Common myeloid progenitor, CD34-positive (primary cell): ENCODE data around the gene BORCS5.

Experiments
- CTCF ChIA-PET: fragments of 350-600 bp; sonication (Branson Sonifier 250); formaldehyde crosslinking; loops from one replicate; lab custom pipeline; 2021; ENCODE audit warnings: antibody characterized with exemption; lab: Charles Lee
- POLR2A ChIA-PET: fragments of 350-600 bp; sonication (Branson Sonifier 250); formaldehyde crosslinking; loops from one replicate; lab custom pipeline; 2021; ENCODE audit warnings: antibody characterized with exemption; lab: Charles Lee
- DNase-seq, 3 donors: peaks; one replicate each; pipeline versions ENCODE4 v3.0.0 to v3.0.0-alpha.2; 2013
- H3K27ac ChIP-seq, 2 experiments: 1 replicate in 1 of 2; 2 replicates in 1 of 2; pipeline ENCODE4 v1.7.0; 2013; ENCODE audit warnings: inconsistent platforms in 2 of 2, low read length in 2 of 2, mild to moderate bottlenecking in 2 of 2, low read depth in 1 of 2, moderate library complexity in 1 of 2; ENCODE audit not compliant: severe bottlenecking in 2 of 2, insufficient read depth in 1 of 2, poor library complexity in 1 of 2
- H3K27me3 ChIP-seq, 5 experiments: replicated peaks in 2 of 5; 1 replicate in 3 of 5; 2 replicates in 2 of 5; pipeline versions ENCODE4 v1.6.1 to v1.7.0; 2013; ENCODE audit warnings: low read length in 4 of 5, mild to moderate bottlenecking in 2 of 5, moderate library complexity in 2 of 5, inconsistent platforms in 1 of 5; ENCODE audit not compliant: insufficient read depth in 5 of 5, control insufficient read depth in 4 of 5
- H3K36me3 ChIP-seq, 4 experiments: 1 replicate in 2 of 4; 2 replicates in 2 of 4; pipeline versions ENCODE4 v1.6.1 to v1.7.0; 2013; ENCODE audit warnings: low read length in 3 of 4, control low read depth in 1 of 4, mild to moderate bottlenecking in 1 of 4; ENCODE audit not compliant: control insufficient read depth in 4 of 4, insufficient read depth in 4 of 4
- H3K4me1 ChIP-seq, 4 experiments: 1 replicate in 3 of 4; 2 replicates in 1 of 4; pipeline versions ENCODE4 v1.6.1 to v1.7.1; 2013; ENCODE audit warnings: low read length in 3 of 4, mild to moderate bottlenecking in 3 of 4, control low read depth in 1 of 4, inconsistent platforms in 1 of 4, moderate library complexity in 1 of 4; ENCODE audit not compliant: control insufficient read depth in 4 of 4, insufficient read depth in 4 of 4; ENCODE audit errors: control extremely low read depth in 1 of 4
- H3K4me3 ChIP-seq, 7 experiments: 1 replicate in 4 of 7; 2 replicates in 3 of 7; pipeline versions ENCODE4 v1.5.1 to v1.7.0; 2013; ENCODE audit warnings: mild to moderate bottlenecking in 7 of 7, low read length in 6 of 7, moderate library complexity in 6 of 7, inconsistent platforms in 2 of 7, low read depth in 2 of 7, control low read depth in 1 of 7; ENCODE audit not compliant: insufficient read depth in 4 of 7, control insufficient read depth in 1 of 7; ENCODE audit errors: extremely low read depth in 1 of 7
- H3K9me3 ChIP-seq, 5 experiments: 1 replicate in 4 of 5; 2 replicates in 1 of 5; pipeline versions ENCODE4 v1.6.1 to v1.7.1; 2013; ENCODE audit warnings: low read length in 4 of 5, mild to moderate bottlenecking in 2 of 5, inconsistent platforms in 1 of 5, low read depth in 1 of 5, moderate library complexity in 1 of 5; ENCODE audit not compliant: control insufficient read depth in 4 of 5, insufficient read depth in 2 of 5; ENCODE audit errors: control extremely low read depth in 1 of 5
- WGBS: methylation state at CpG from one replicate; pipeline ENCODE4 v1.1.5; 2013; ENCODE audit not compliant: insufficient coverage; 5-methylcytosine and 5-hydroxymethylcytosine counted together

Gene BORCS5

GRCh38 chr12:12453635-12454034 lies 96.8 kb downstream of the BORCS5 start:
- ChIA-PET POLR2A (no interaction called here), CTCF (interaction anchor here (4.0 kb wide), 1 partner anchor 12 kb away, joined by 10 read pairs; no protein-coding TSS in a partner anchor)
- Histone ChIP-seq H3K36me3 (peaks cover 0 to 4% (median 0%) of the 10 kb centered on the region in 4 experiments), H3K27ac (no peak overlapping the region), H3K4me1 (peaks cover 0 to 2% (median 0%) of the 10 kb centered on the region in 4 experiments), H3K9me3 (no peaks in the 10 kb centered on the region), H3K27me3 (no peaks in the 10 kb centered on the region), H3K4me3 (no peak overlapping the region)
- 100% methylated on average over 1 of the region's 1 CpG for WGBS
- no peak for DNase-seq

DNA sequence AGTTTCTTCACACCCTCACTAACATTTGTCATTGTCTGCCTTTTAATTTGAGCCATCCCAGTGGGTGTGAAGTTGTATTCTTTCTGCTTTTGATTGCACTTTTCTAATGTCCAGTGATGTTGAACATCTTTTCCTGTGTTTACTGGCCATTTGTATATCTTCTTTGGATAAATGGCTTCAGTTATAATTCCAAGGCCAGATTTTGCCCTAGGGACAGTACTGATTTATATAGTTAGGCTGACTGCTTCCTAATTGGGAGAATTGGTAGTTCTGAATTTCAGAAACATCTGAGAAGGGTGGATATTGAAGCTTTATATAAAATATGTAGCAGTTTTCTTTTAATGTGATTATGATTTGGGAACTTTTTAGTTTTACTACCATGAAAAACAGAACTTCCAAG lies 97.4 kb downstream of the BORCS5 start:
- Histone ChIP-seq H3K27me3 (no peaks in the 10 kb centered on the region), H3K4me3 (no peak overlapping the region), H3K27ac (no peak overlapping the region), H3K36me3 (peaks cover 0 to 3% (median 0%) of the 10 kb centered on the region in 4 experiments), H3K9me3 (no peaks in the 10 kb centered on the region), H3K4me1 (peaks cover 0 to 2% (median 0%) of the 10 kb centered on the region in 4 experiments)
- CTCF ChIA-PET: interaction anchor here (1.1 to 4.0 kb wide), 2 partner anchors 13 to 14 kb away, joined by 3 to 10 read pairs; no protein-coding TSS in a partner anchor
- POLR2A ChIA-PET: no interaction called here
- no peak for DNase-seq

DNA sequence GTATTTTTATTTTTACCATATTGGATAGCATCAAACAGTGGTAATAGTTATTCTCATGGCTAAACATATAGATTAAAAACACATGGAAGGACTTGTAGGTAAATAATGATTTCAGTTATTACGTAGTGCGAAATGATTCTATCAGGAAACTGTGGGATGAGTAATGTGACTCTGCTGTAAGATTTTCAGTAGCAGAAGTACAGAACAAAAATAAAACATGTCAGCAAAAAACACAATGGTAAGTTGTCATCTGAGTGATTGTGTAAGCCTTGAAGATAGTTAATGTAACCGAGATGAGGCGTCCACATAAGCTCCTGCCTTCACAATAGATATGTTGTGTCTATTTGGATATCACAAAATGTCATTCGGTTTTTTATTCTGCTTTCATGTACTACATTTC lies 99.8 kb downstream of the BORCS5 start:
- ChIA-PET POLR2A (no interaction called here), CTCF (interaction anchor here (1.4 to 4.0 kb wide), 2 partner anchors 10 to 15 kb away, joined by 3 to 10 read pairs; no protein-coding TSS in a partner anchor)

DNA sequence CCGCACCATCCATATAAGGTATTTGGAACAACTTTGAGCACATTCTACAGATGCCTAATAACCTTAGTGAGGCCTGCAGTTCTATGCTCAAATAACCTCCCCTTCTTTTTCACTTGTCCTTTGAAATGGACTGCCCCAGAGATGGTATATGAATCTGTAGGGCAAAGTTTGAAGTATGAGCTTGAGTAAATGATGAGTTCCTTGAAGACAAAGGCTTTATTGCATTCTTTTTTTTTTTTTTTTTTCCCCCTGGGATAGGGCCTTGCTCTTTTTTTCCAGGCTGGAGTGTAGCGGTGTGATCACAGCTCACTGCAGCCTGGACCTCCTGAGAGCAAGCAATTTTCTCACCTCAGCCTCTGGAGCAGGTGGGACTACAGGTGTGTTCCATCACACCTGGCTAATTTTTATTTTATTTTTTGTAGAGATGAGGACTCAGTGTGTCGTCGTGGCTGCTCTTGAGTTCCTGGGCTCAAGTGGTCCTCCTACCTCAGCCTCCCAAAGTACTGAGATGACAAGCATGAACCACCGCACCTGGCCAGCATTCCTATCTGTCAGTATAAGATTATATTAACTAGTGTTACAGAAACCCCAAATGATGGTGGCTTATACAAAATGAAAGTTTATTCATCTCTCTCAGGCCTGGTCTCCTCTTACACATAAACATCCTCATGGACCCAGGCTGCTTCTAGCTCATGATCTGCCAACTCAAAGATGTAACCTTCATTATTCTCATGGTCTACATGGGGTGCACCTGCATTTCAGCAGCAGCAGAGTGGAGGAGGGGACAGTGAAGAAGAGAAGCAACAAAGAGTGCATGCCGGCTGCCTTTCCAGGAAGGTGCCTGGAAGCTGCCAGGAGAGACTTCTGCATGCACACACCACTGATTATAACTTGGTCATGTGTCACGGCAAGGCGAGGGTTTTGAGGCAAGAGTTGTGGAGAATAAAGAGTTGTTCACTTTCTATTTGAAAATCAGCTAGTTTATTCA lies 104.4 kb downstream of the BORCS5 start:
- 80% methylated on average over 1 of the region's 8 CpGs for WGBS
- POLR2A ChIA-PET: no interaction called here
- CTCF ChIA-PET: interaction anchor here (1.1 kb wide), 1 partner anchor 9 kb away, joined by 3 read pairs; no protein-coding TSS in a partner anchor
- H3K27ac ChIP-seq: no peak overlapping the region
- H3K4me1 ChIP-seq: peaks cover 0 to 2% (median 0%) of the 10 kb centered on the region in 4 experiments
- H3K27me3 ChIP-seq: no peaks in the 10 kb centered on the region
- no peak overlapping the region for H3K4me3 ChIP-seq
- no peak for DNase-seq
- peaks cover 0 to 7% (median 2%) of the 10 kb centered on the region in 4 experiments for H3K36me3 ChIP-seq
- no peaks in the 10 kb centered on the region for H3K9me3 ChIP-seq

More for the DNA sequence above, 99.8 kb downstream of the BORCS5 start:
- H3K36me3 ChIP-seq: no peaks in the 10 kb centered on the region
- H3K4me3 ChIP-seq: no peak overlapping the region
- no peaks in the 10 kb centered on the region for H3K27me3 ChIP-seq
- no peak overlapping the region for H3K27ac ChIP-seq
- peaks cover 0 to 2% (median 0%) of the 10 kb centered on the region in 4 experiments for H3K4me1 ChIP-seq
- peak in 2 of 3 donors; percentile 10 to 22 for DNase-seq
- H3K9me3 ChIP-seq: no peaks in the 10 kb centered on the region
- no CpG with 5 or more reads among the region's 5 CpGs for WGBS

DNA sequence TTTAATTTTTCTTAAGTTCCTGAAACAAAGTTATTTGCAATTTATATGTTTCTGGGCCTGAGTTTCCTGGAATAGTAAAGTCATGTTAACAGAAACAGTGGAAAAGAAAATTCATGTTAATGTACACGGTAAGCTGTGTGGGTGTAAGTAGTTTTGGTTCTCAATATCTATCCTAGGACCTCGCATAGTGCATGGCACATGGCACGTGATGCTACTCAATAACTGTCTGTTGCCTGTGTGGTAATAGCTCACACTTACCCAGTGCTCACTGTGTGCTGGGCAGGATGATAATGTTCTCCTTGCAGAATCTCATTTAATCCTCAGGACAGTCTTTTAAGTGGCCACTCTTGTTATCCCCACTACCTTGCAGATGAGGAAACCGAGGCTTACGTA lies 105.0 kb downstream of the BORCS5 start:
- no peak for DNase-seq
- H3K4me3 ChIP-seq: no peak overlapping the region
- H3K4me1 ChIP-seq: no peaks in the 10 kb centered on the region
- no peak overlapping the region for H3K27ac ChIP-seq
- no peaks in the 10 kb centered on the region for H3K9me3 ChIP-seq
- WGBS: 90% methylated on average over 5 of the region's 5 CpGs
- ChIA-PET POLR2A (no interaction called here), CTCF (interaction anchor here (1.1 kb wide), 1 partner anchor 9 kb away, joined by 3 read pairs; no protein-coding TSS in a partner anchor)
- H3K27me3 ChIP-seq: no peaks in the 10 kb centered on the region
- H3K36me3 ChIP-seq: peaks cover 0 to 8% (median 2%) of the 10 kb centered on the region in 4 experiments

- DNase-seq: no peak
- CTCF ChIA-PET: interaction anchor here (1.6 kb wide), 1 partner anchor 9 kb away, joined by 5 read pairs; no protein-coding TSS in a partner anchor
- H3K4me1 ChIP-seq: no peaks in the 10 kb centered on the region
Measured at GRCh38 chr12:12465522-12465921, 108.6 kb downstream of the BORCS5 start.

More at GRCh38 chr12:12465522-12465921, 108.6 kb downstream of the BORCS5 start:
- Histone ChIP-seq H3K27ac (no peak overlapping the region), H3K9me3 (no peaks in the 10 kb centered on the region), H3K27me3 (no peaks in the 10 kb centered on the region), H3K36me3 (peaks cover 0 to 18% (median 9%) of the 10 kb centered on the region in 4 experiments), H3K4me3 (no peak overlapping the region)
- 96% methylated on average over 20 of the region's 20 CpGs for WGBS
- POLR2A ChIA-PET: no interaction called here
